H1 (cell line): Measurements from ENCODE around the gene ABCA6. TPM values are rescaled to one million over a fixed set of nuclear protein-coding genes. Genes with fewer than 3 reads are reported as not detected.

Source experiments
- CTCF ChIA-PET: fragments of 300-600 bp; sonication (Branson Sonifier 250); formaldehyde crosslinking; loops from one replicate; lab custom pipeline; 2021; ENCODE audit not compliant: partially characterized antibody; lab: Charles Lee
- POLR2A ChIA-PET: fragments of 300-600 bp; sonication (Branson Sonifier 250); formaldehyde crosslinking; loops from one replicate; lab custom pipeline; 2021; ENCODE audit warnings: inconsistent platforms; ENCODE audit not compliant: partially characterized antibody; lab: Charles Lee
- DNase-seq, 2 experiments: peaks; one replicate each; pipeline versions ENCODE4 v3.0.0 to v3.0.0-alpha.2; 2010 to 2022; ENCODE audit warnings: low spot score in 2 of 2, low read depth in 1 of 2, mixed read lengths in 1 of 2
- FAIRE-seq: peaks from 2 replicates; lab custom pipeline; 2011; peaks lifted over from hg19 to GRCh38; lab: Jason Lieb, UNC
- H2AFZ ChIP-seq: 2 replicates; pipeline ENCODE4 v1.8.1; 2012; ENCODE audit warnings: low read length, inconsistent platforms
- H2AK5ac ChIP-seq: 2 replicates; pipeline ENCODE4 v1.6.1; 2013; ENCODE audit warnings: low read depth, low read length
- H2BK120ac ChIP-seq: replicated peaks from 2 replicates; pipeline ENCODE3; 2013; ENCODE audit warnings: low read depth, low read length, inconsistent platforms
- H2BK12ac ChIP-seq: 2 replicates; pipeline ENCODE4 v1.6.1; 2013; ENCODE audit warnings: low read depth, low read length
- H2BK15ac ChIP-seq: 2 replicates; pipeline ENCODE4 v1.6.1; 2013; ENCODE audit warnings: low read length
- H2BK20ac ChIP-seq: 2 replicates; pipeline ENCODE4 v1.6.1; 2013; ENCODE audit warnings: low read length
- H2BK5ac ChIP-seq: 2 replicates; pipeline ENCODE4 v1.6.1; 2013; ENCODE audit warnings: low read depth, low read length
- H3K14ac ChIP-seq: 2 replicates; pipeline ENCODE4 v1.6.1; 2013; ENCODE audit warnings: inconsistent platforms; ENCODE audit not compliant: insufficient read length
- H3K18ac ChIP-seq: 2 replicates; pipeline ENCODE4 v1.6.1; 2013; ENCODE audit warnings: low read length; ENCODE audit errors: extremely low read depth
- H3K23ac ChIP-seq: 2 replicates; pipeline ENCODE4 v1.6.1; 2013; ENCODE audit warnings: inconsistent platforms; ENCODE audit not compliant: insufficient read length
- H3K23me2 ChIP-seq: 2 replicates; pipeline ENCODE4 v1.6.1; 2013; ENCODE audit warnings: low read depth, low read length
- H3K27ac ChIP-seq: 2 replicates; pipeline ENCODE4 v1.6.1; 2011; ENCODE audit warnings: low read depth, low read length, inconsistent platforms
- H3K27me3 ChIP-seq, 4 experiments: replicated peaks in 1 of 4; 1 replicate in 1 of 4; 2 replicates in 3 of 4; pipeline versions ENCODE4 v1.6.1 to v1.8.1; 2011 to 2013; ENCODE audit warnings: low read length in 3 of 4, mild to moderate bottlenecking in 3 of 4, inconsistent platforms in 2 of 4, mixed read lengths in 2 of 4, moderate library complexity in 1 of 4; ENCODE audit not compliant: control insufficient read depth in 3 of 4, insufficient read depth in 3 of 4; ENCODE audit errors: extremely low read depth in 1 of 4
- H3K36me3 ChIP-seq, 4 experiments: 2 replicates each; pipeline versions ENCODE4 v1.6.1 to v1.8.1; 2011 to 2013; ENCODE audit warnings: mild to moderate bottlenecking in 4 of 4, low read length in 3 of 4, moderate library complexity in 2 of 4, control low read depth in 1 of 4, inconsistent platforms in 1 of 4; ENCODE audit not compliant: insufficient read depth in 4 of 4, control insufficient read depth in 2 of 4
- H3K4ac ChIP-seq: replicated peaks from 2 replicates; pipeline ENCODE3; 2013; ENCODE audit warnings: low read length, low read depth, mixed read lengths, inconsistent platforms; ENCODE audit not compliant: insufficient read length
- H3K4me1 ChIP-seq, 4 experiments: replicated peaks in 1 of 4; 1 replicate in 1 of 4; 2 replicates in 3 of 4; pipeline versions ENCODE4 v1.6.1 to v1.8.1; 2011 to 2013; ENCODE audit warnings: low read length in 3 of 4, inconsistent platforms in 2 of 4, mixed read lengths in 1 of 4; ENCODE audit not compliant: insufficient read depth in 4 of 4, control insufficient read depth in 3 of 4
- H3K4me2 ChIP-seq, 2 experiments: 2 replicates each; pipeline versions ENCODE4 v1.6.1 to v1.8.1; 2011 to 2013; ENCODE audit warnings: low read depth in 2 of 2, low read length in 2 of 2, control low read depth in 1 of 2, inconsistent platforms in 1 of 2, mild to moderate bottlenecking in 1 of 2; ENCODE audit not compliant: insufficient read depth in 1 of 2
- H3K4me3 ChIP-seq, 4 experiments: fragments of 200-600, 300-600 bp in 1 of 4; sonication (generic), shearing (Covaris generic), sonication (Bioruptor Twin) in 1 of 4; 2 replicates each; pipeline versions ENCODE4 v1.5.1 to v1.8.1; 2011 to 2016; ENCODE audit warnings: low read length in 4 of 4, low read depth in 3 of 4, control low read depth in 2 of 4, inconsistent platforms in 2 of 4, mild to moderate bottlenecking in 2 of 4, mixed read lengths in 1 of 4, moderate library complexity in 1 of 4; ENCODE audit not compliant: insufficient read depth in 2 of 4; ENCODE audit errors: extremely low read depth in 1 of 4
- H3K56ac ChIP-seq: replicated peaks from 2 replicates; pipeline ENCODE3; 2013; ENCODE audit warnings: low read depth, mild to moderate bottlenecking, mixed read lengths, low read length, inconsistent platforms; ENCODE audit not compliant: insufficient read length
- H3K79me1 ChIP-seq: 2 replicates; pipeline ENCODE4 v1.6.1; 2013; ENCODE audit warnings: low read depth, low read length, control low read depth
- H3K79me2 ChIP-seq, 2 experiments: 2 replicates each; pipeline versions ENCODE4 v1.6.1 to v1.8.1; 2012 to 2013; ENCODE audit warnings: low read length in 2 of 2, mild to moderate bottlenecking in 2 of 2, inconsistent platforms in 1 of 2; ENCODE audit not compliant: insufficient read depth in 2 of 2, control insufficient read depth in 1 of 2
- H3K9ac ChIP-seq, 4 experiments: replicated peaks in 1 of 4; 1 replicate in 1 of 4; 2 replicates in 3 of 4; pipeline versions ENCODE4 v1.6.1 to v1.8.1; 2011 to 2013; ENCODE audit warnings: low read depth in 3 of 4, low read length in 3 of 4, control low read depth in 2 of 4, mild to moderate bottlenecking in 2 of 4, moderate library complexity in 2 of 4, inconsistent platforms in 1 of 4; ENCODE audit errors: extremely low read depth in 1 of 4
- H3K9me3 ChIP-seq, 2 experiments: 2 replicates each; pipeline versions ENCODE4 v1.6.1 to v1.8.1; 2012 to 2013; ENCODE audit warnings: mild to moderate bottlenecking in 2 of 2, moderate library complexity in 2 of 2, control low read depth in 1 of 2, inconsistent platforms in 1 of 2, low read depth in 1 of 2, low read length in 1 of 2, mixed read lengths in 1 of 2; ENCODE audit not compliant: insufficient read depth in 2 of 2
- H4K20me1 ChIP-seq, 2 experiments: replicated peaks in 1 of 2; 2 replicates each; pipeline versions ENCODE3 to v1.8.1; 2011 to 2013; ENCODE audit warnings: inconsistent platforms in 2 of 2, low read length in 2 of 2, mild to moderate bottlenecking in 1 of 2; ENCODE audit not compliant: insufficient read depth in 2 of 2, control insufficient read depth in 1 of 2
- H4K5ac ChIP-seq: 2 replicates; pipeline ENCODE4 v1.6.1; 2013; ENCODE audit warnings: low read length, low read depth, mixed read lengths, inconsistent platforms; ENCODE audit not compliant: insufficient read length
- H4K8ac ChIP-seq: 2 replicates; pipeline ENCODE4 v1.8.0; 2013; ENCODE audit warnings: mild to moderate bottlenecking, moderate library complexity, low read length, inconsistent platforms; ENCODE audit not compliant: insufficient read depth; ENCODE audit errors: extremely low read depth
- H4K91ac ChIP-seq: replicated peaks from 2 replicates; pipeline ENCODE3; 2013; ENCODE audit warnings: low read length, mixed read lengths, inconsistent platforms; ENCODE audit not compliant: insufficient read length
- CTCF ChIP-seq, 3 experiments: IDR thresholded peaks; 1 replicate in 2 of 3; 2 replicates in 1 of 3; pipeline versions ENCODE4 v1.5.1 to v1.6.1; 2011; ENCODE audit warnings: low read length in 3 of 3, mild to moderate bottlenecking in 3 of 3, inconsistent platforms in 2 of 3, low read depth in 1 of 3, moderate library complexity in 1 of 3; ENCODE audit not compliant: insufficient read depth in 1 of 3; ENCODE audit errors: control extremely low read depth in 1 of 3
- SIN3A ChIP-seq, 2 experiments: IDR thresholded peaks in 1 of 2; conservative IDR thresholded peaks in 1 of 2; 2 replicates each; pipeline ENCODE4 v1.6.1; 2011 to 2012; ENCODE audit warnings: low read length in 2 of 2, improper control_type of control experiment in 1 of 2, low read depth in 1 of 2, mild to moderate bottlenecking in 1 of 2
- WGBS, 2 experiments: shearing (Covaris generic) in 1 of 2; methylation state at CpG; one replicate each; pipeline versions ENCODE4 v1.1.6 to v1.1.7; 2013 to 2015; ENCODE audit warnings: low lambda C conversion rate in 2 of 2, mixed read lengths in 2 of 2, inconsistent platforms in 1 of 2, low coverage in 1 of 2, missing lambda C conversion rate in 1 of 2; ENCODE audit not compliant: insufficient replicate concordance in 2 of 2, insufficient coverage in 1 of 2, insufficient read length in 1 of 2; ENCODE audit errors: extremely low coverage in 1 of 2, missing lambda C conversion rate in 1 of 2; 5-methylcytosine and 5-hydroxymethylcytosine counted together
- polyA plus RNA-seq, 7 experiments: library from polyadenylated mRNA; depleted of rRNA in 3 of 7; stranded (reverse) in 5 of 7; unstranded in 2 of 7; fragments of >200 nt in 5 of 7; fragments of 200-250 nt in 2 of 7; gene quantifications; 1 replicate in 5 of 7; 2 replicates in 1 of 7; 4 replicates in 1 of 7; pipeline versions ENCODE4 v1.2.1 to v1.2.3, GENCODE V29; 2011 to 2013; ENCODE audit warnings: missing spikeins in 2 of 7, mixed read lengths in 2 of 7
- total RNA-seq: library from RNA; stranded (reverse); fragmentation: NEBNext Ultra II Directional; extraction: Animal tissue kit (Norgen Biotek cat#: 25700); gene quantifications from 2 replicates; pipeline ENCODE4 v1.2.1, GENCODE V29; 2021

ABCA6 gene
- total and polyA plus RNA-seq, 2 of the 8 experiments (the other 6 are each of a cell fraction or from before 2014, with no cell fraction given) = not detected

- no peak overlapping the region for H4K91ac ChIP-seq
- no peak overlapping the region for H2BK120ac ChIP-seq
- no peak overlapping the region for H2AK5ac ChIP-seq
- POLR2A ChIA-PET = no interaction called here
- no peaks in the 10 kb centered on the region for H4K20me1 ChIP-seq
- 0 out of 2 replicates have a peak overlapping the region, but pooled peaks have one; percentile 34 for H2AFZ ChIP-seq
- CTCF ChIA-PET = interaction anchor here (0.6 to 3.4 kb wide), 6 partner anchors 9 to 497 kb away, joined by 3 to 20 read pairs (median 4); no protein-coding TSS in a partner anchor
- H3K18ac ChIP-seq = no peak overlapping the region
- H2BK15ac ChIP-seq = no peak overlapping the region
- H3K27me3 ChIP-seq = no peaks in the 10 kb centered on the region
- H4K5ac ChIP-seq = no peak overlapping the region
- no peak overlapping the region for H3K27ac ChIP-seq
- no peaks in the 10 kb centered on the region for H3K79me1 ChIP-seq
- no peaks in the 10 kb centered on the region for H3K79me2 ChIP-seq
- TF ChIP-seq CTCF (IDR thresholded peaks at IDR 0.05; ENCODE audit: control extremely low read depth in 1 of 3, insufficient read depth in 1 of 3, low read depth in 1 of 3, low read length in 3 of 3) (peak in 1 of 3 experiments; percentile 17; a peak in 1 of 4 replicates), SIN3A (conservative IDR thresholded peaks at IDR 0.05 in 1 of 2, IDR thresholded peaks at IDR 0.05 in 1 of 2; ENCODE audit: low read depth in 1 of 2, low read length in 2 of 2) (no peak)
- H3K23me2 ChIP-seq = no peaks in the 10 kb centered on the region
- H3K4me2 ChIP-seq = no peak overlapping the region
- no peak for FAIRE-seq
- H2BK20ac ChIP-seq = no peak overlapping the region
- no peak overlapping the region for H3K23ac ChIP-seq
- no peak overlapping the region for H3K4ac ChIP-seq
- no peaks in the 10 kb centered on the region for H3K36me3 ChIP-seq
- H2BK5ac ChIP-seq = no peak overlapping the region
- 91% methylated on average over 4 of the region's 4 CpGs; no CpG with 5 or more reads in 1 of the 2 experiments for WGBS, 2 experiments
- no peak overlapping the region for H2BK12ac ChIP-seq
- H3K14ac ChIP-seq = no peak overlapping the region
- H3K4me1 ChIP-seq = peaks cover 0 to 5% (median 0%) of the 10 kb centered on the region in 4 experiments; a peak in 2 of 7 replicates
- no peaks in the 10 kb centered on the region for H3K9me3 ChIP-seq
- H3K9ac ChIP-seq = no peak overlapping the region
- H4K8ac ChIP-seq = no peak overlapping the region
- H3K4me3 ChIP-seq = no peak overlapping the region
- no peak for DNase-seq
- no peak overlapping the region for H3K56ac ChIP-seq
Observed at GRCh38 chr17:69067274-69068047, 74.2 kb downstream of the ABCA6 start.
